ENCODE data around the gene RASEF. TPM values are rescaled to one million over a fixed set of nuclear protein-coding genes. Genes with fewer than 3 reads are reported as not detected.

RASEF gene
- total and polyA plus RNA-seq, 9 donors = 0.07 to 15.9 (median 1.0) TPM

DNA sequence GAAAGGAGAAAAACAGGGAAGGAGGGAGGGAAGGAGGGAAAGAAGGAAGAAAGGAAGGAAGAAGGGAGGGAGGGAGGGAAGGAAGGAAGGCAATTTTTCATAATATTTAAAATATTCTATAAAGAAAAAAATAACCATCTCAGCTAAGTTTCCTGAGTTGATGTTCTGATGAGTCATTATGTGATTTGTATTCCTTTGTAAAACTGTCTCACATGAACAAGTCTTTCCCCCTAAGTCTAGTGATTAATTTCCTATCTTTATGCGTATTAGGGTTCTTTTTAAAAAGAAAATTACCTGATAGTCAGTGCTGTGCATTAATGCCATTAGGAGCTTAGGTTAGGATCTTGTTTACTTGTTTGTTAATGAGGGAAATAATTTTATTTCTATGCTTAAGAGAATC lies 94.1 kb downstream of the RASEF start:
- TF ChIP-seq EP300 (IDR thresholded peaks at IDR 0.05) (no peak), POLR2A (IDR thresholded peaks at IDR 0.05) (no peak)
- TF ChIP-seq, protein P1, sequence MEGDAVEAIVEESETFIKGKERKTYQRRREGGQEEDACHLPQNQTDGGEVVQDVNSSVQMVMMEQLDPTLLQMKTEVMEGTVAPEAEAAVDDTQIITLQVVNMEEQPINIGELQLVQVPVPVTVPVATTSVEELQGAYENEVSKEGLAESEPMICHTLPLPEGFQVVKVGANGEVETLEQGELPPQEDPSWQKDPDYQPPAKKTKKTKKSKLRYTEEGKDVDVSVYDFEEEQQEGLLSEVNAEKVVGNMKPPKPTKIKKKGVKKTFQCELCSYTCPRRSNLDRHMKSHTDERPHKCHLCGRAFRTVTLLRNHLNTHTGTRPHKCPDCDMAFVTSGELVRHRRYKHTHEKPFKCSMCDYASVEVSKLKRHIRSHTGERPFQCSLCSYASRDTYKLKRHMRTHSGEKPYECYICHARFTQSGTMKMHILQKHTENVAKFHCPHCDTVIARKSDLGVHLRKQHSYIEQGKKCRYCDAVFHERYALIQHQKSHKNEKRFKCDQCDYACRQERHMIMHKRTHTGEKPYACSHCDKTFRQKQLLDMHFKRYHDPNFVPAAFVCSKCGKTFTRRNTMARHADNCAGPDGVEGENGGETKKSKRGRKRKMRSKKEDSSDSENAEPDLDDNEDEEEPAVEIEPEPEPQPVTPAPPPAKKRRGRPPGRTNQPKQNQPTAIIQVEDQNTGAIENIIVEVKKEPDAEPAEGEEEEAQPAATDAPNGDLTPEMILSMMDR (IDR thresholded peaks at IDR 0.05) = no peak

DNA sequence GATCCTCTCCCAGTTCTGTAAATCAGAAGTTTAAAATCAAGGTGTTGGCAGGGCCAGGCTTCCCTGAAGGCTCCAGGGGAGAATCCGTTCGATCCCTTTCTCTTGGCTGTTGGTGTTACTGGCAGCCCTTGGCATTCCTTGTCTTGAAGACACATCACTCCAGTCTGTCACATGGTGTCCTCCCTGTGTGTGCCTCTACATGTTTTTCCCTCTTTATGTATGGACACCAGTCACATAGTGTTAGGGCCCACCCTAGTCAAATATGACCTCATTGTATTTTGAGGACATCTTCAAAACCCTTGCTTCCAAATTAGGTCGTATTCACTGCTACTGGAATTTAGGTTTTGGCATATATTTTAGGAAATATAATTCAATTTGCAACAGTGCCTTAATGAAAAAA lies 94.6 kb downstream of the RASEF start:
- Histone ChIP-seq H3K27ac (no peak overlapping the region), H3K9me3 (no peaks in the 10 kb centered on the region), H3K4me3 (no peak overlapping the region), H3K36me3 (no peaks in the 10 kb centered on the region), H3K4me1 (ENCODE audit: insufficient read depth) (no peaks in the 10 kb centered on the region), H3K27me3 (no peaks in the 10 kb centered on the region)
- TF ChIP-seq POLR2A (IDR thresholded peaks at IDR 0.05) (no peak), EP300 (IDR thresholded peaks at IDR 0.05) (no peak)
- TF ChIP-seq, protein P1 (IDR thresholded peaks at IDR 0.05) = no peak
- DNase-seq = no peak
- 68 to 70% (median 69%) methylated on average over 3 of the region's 3 CpGs for WGBS, 3 donors
- intact Hi-C loops (cut with DNase I) = no loop called here

More for the DNA sequence above, 94.1 kb downstream of the RASEF start:
- Histone ChIP-seq H3K36me3 (no peaks in the 10 kb centered on the region), H3K4me1 (ENCODE audit: insufficient read depth) (no peaks in the 10 kb centered on the region), H3K27ac (no peak overlapping the region), H3K9me3 (no peaks in the 10 kb centered on the region), H3K27me3 (no peaks in the 10 kb centered on the region), H3K4me3 (no peak overlapping the region)
- intact Hi-C loops (cut with DNase I) = no loop called here
- 79 to 87% (median 82%) methylated on average over 1 of the region's 1 CpG for WGBS, 3 donors
- no peak for DNase-seq

- H3K4me1 ChIP-seq (ENCODE audit: insufficient read depth) = no peaks in the 10 kb centered on the region
- 11 to 18% (median 15%) methylated on average over 7 of the region's 7 CpGs for WGBS, 3 donors
- no peak overlapping the region for H3K4me3 ChIP-seq
- H3K27me3 ChIP-seq = no peaks in the 10 kb centered on the region
- DNase-seq = peak; percentile 42 to 60 (median 55)
- intact Hi-C loops (cut with DNase I) = no loop called here
- H3K9me3 ChIP-seq = no peaks in the 10 kb centered on the region
- no peak overlapping the region for H3K27ac ChIP-seq
- no peak for TF ChIP-seq POLR2A (IDR thresholded peaks at IDR 0.05)
- TF ChIP-seq, protein P1 (IDR thresholded peaks at IDR 0.05) = peak in 2 of 3 donors; percentile 19 to 44
- no peak for TF ChIP-seq EP300 (IDR thresholded peaks at IDR 0.05)
- H3K36me3 ChIP-seq = no peaks in the 10 kb centered on the region
Measured at GRCh38 chr9:82961504-82962125, 101.3 kb downstream of the RASEF start.

GRCh38 chr9:82957529-82958379 lies 105.2 kb downstream of the RASEF start:
- H3K4me3 ChIP-seq = no peak overlapping the region
- H3K9me3 ChIP-seq = no peaks in the 10 kb centered on the region
- H3K4me1 ChIP-seq (ENCODE audit: insufficient read depth) = no peaks in the 10 kb centered on the region
- intact Hi-C loops (cut with DNase I) = no loop called here
- H3K36me3 ChIP-seq = no peaks in the 10 kb centered on the region
- TF ChIP-seq EP300 (IDR thresholded peaks at IDR 0.05) (no peak), POLR2A (IDR thresholded peaks at IDR 0.05) (no peak)
- TF ChIP-seq, protein P1 (IDR thresholded peaks at IDR 0.05) = no peak
- 74 to 80% (median 80%) methylated on average over 7 of the region's 7 CpGs for WGBS, 3 donors
- DNase-seq = no peak
- H3K27ac ChIP-seq = no peak overlapping the region
- H3K27me3 ChIP-seq = no peaks in the 10 kb centered on the region
